ENCODE results near the gene SLC27A6.

The SLC27A6 gene

GRCh38 chr5:129078660-129079059, 113.4 kb downstream of the SLC27A6 start:
- no peak overlapping the region for H3K4me3 ChIP-seq (ENCODE audit: low read depth, low read length)
- CTCF ChIA-PET = no interaction called here
- no peak for DNase-seq (ENCODE audit: low read depth, low spot score)
- TF ChIP-seq CTCF (IDR thresholded peaks at IDR 0.05; ENCODE audit: insufficient read depth, low read length, missing control alignments) = no peak
- POLR2A ChIA-PET = no interaction called here

- H3K4me3 ChIP-seq (ENCODE audit: low read depth, low read length) = no peak overlapping the region
- CTCF ChIA-PET = no interaction called here
- DNase-seq (ENCODE audit: low read depth, low spot score) = no peak
- POLR2A ChIA-PET = interaction anchor here (0.7 kb wide), 1 partner anchor 1742 kb away, joined by 3 read pairs; no protein-coding TSS in a partner anchor
- TF ChIP-seq CTCF (IDR thresholded peaks at IDR 0.05; ENCODE audit: insufficient read depth, low read length, missing control alignments) = no peak
Measured at GRCh38 chr5:129079496-129079895, 114.2 kb downstream of the SLC27A6 start.

GRCh38 chr5:129080766-129081165, 115.5 kb downstream of the SLC27A6 start:
- DNase-seq (ENCODE audit: low read depth, low spot score) = no peak
- H3K4me3 ChIP-seq (ENCODE audit: low read depth, low read length) = no peak overlapping the region
- ChIA-PET POLR2A (no interaction called here), CTCF (no interaction called here)
- no peak for TF ChIP-seq CTCF (IDR thresholded peaks at IDR 0.05; ENCODE audit: insufficient read depth, low read length, missing control alignments)

- no peak for TF ChIP-seq CTCF (IDR thresholded peaks at IDR 0.05; ENCODE audit: insufficient read depth, low read length, missing control alignments)
- ChIA-PET POLR2A (no interaction called here), CTCF (no interaction called here)
- H3K4me3 ChIP-seq (ENCODE audit: low read depth, low read length) = no peak overlapping the region
- no peak for DNase-seq (ENCODE audit: low read depth, low spot score)
Measured at GRCh38 chr5:129082225-129083136, 117.2 kb downstream of the SLC27A6 start.

Data from AG04449 (cell line).